Mesendoderm (in vitro differentiated cells): ENCODE data around the gene PHKG2.

Experiments
- DNase-seq: peaks from one replicate; pipeline ENCODE4 v3.0.0; 2013
- H2AK5ac ChIP-seq: 2 replicates; pipeline ENCODE4 v1.6.1; 2013; ENCODE audit warnings: low read length, inconsistent platforms
- H2BK120ac ChIP-seq: 2 replicates; pipeline ENCODE4 v1.6.1; 2013; ENCODE audit warnings: low read depth, mild to moderate bottlenecking, low read length, moderate library complexity, mixed read lengths
- H2BK15ac ChIP-seq: replicated peaks from 2 replicates; pipeline ENCODE4 v1.6.1; 2013; ENCODE audit warnings: low read depth, mild to moderate bottlenecking, moderate library complexity
- H2BK5ac ChIP-seq: 2 replicates; pipeline ENCODE4 v1.6.1; 2013; ENCODE audit warnings: low read length, inconsistent platforms
- H3K18ac ChIP-seq: 2 replicates; pipeline ENCODE4 v1.6.1; 2013; ENCODE audit warnings: mild to moderate bottlenecking, low read length, mixed read lengths
- H3K23ac ChIP-seq: one replicate; pipeline ENCODE4 v1.6.1; 2013; ENCODE audit warnings: low read length
- H3K27ac ChIP-seq: 2 replicates; pipeline ENCODE4 v1.5.1; 2013; ENCODE audit warnings: low read depth, mild to moderate bottlenecking, inconsistent platforms, low read length, moderate library complexity
- H3K27me3 ChIP-seq: 2 replicates; pipeline ENCODE4 v1.6.1; 2013; ENCODE audit warnings: low read length, control low read depth, mild to moderate bottlenecking, inconsistent platforms; ENCODE audit not compliant: insufficient read depth, poor library complexity
- H3K36me3 ChIP-seq: 2 replicates; pipeline ENCODE4 v1.6.1; 2013; ENCODE audit warnings: low read length, inconsistent platforms; ENCODE audit not compliant: control insufficient read depth, insufficient read depth
- H3K4ac ChIP-seq: one replicate; pipeline ENCODE4 v1.6.1; 2013; ENCODE audit warnings: low read depth, mild to moderate bottlenecking, low read length, moderate library complexity
- H3K4me1 ChIP-seq: 2 replicates; pipeline ENCODE4 v1.6.1; 2013; ENCODE audit warnings: low read depth, low read length, inconsistent platforms; ENCODE audit not compliant: control insufficient read depth
- H3K4me2 ChIP-seq: 2 replicates; pipeline ENCODE4 v1.6.1; 2013; ENCODE audit warnings: low read length
- H3K4me3 ChIP-seq: 2 replicates; pipeline ENCODE4 v1.5.1; 2013; ENCODE audit warnings: mild to moderate bottlenecking, low read length
- H3K56ac ChIP-seq: one replicate; pipeline ENCODE4 v1.6.1; 2013; ENCODE audit warnings: low read length
- H3K79me1 ChIP-seq: 2 replicates; pipeline ENCODE4 v1.6.1; 2013; ENCODE audit warnings: low read length, inconsistent platforms
- H3K79me2 ChIP-seq: 2 replicates; pipeline ENCODE4 v1.6.1; 2013; ENCODE audit warnings: mild to moderate bottlenecking, low read length; ENCODE audit not compliant: control insufficient read depth, insufficient read depth
- H3K9ac ChIP-seq: 2 replicates; pipeline ENCODE4 v1.6.1; 2013; ENCODE audit warnings: low read length, inconsistent platforms
- H4K5ac ChIP-seq: one replicate; pipeline ENCODE4 v1.6.1; 2013; ENCODE audit warnings: low read length
- H4K8ac ChIP-seq: one replicate; pipeline ENCODE4 v1.6.1; 2013; ENCODE audit warnings: low read depth, mild to moderate bottlenecking, control low read depth, low read length, moderate library complexity
- WGBS: extraction: QIAGEN DNeasy Blood & Tissue Kit; methylation state at CpG from one replicate; pipeline ENCODE4 v1.1.7; 2013; ENCODE audit warnings: low lambda C conversion rate, missing lambda C conversion rate; ENCODE audit not compliant: insufficient coverage; ENCODE audit errors: extremely low coverage; 5-methylcytosine and 5-hydroxymethylcytosine counted together

Gene PHKG2

DNA sequence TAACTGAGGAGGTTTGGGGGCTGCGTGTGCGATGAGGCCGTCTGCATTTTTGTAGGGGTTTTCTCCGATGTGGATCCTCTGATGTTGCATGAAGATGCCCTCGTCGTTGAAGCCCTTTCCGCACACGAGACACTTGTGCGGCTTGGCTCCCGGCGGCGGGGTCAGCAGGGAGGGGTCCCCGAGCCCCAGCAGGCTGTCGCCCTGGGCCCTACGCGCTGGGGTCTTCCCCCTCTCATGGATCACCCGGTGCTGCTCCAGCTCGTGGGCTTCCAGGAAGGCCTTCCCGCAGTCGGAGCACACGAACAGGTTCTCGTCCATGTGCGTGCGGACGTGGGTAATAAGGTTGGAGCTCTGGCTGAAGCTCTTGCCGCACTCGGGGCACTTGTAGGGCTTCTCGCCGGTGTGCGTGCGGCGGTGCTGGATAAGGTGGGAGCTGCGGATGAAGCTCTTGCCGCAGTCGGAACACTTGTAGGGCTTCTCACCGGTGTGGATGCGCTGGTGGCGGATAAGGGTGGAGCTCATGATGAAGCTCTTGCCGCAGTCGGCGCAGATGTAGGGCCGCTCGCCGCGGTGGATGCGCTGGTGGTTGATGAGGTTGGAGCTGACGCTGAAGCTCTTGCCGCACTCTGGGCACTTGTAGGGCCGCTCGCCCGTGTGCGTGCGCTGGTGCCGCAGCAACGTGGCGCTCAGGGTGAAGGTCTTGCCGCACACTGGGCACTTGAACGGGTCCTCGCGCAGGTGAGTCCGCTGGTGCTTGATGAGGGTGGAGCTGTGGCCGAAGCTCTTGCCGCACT, 34.5 kb downstream of the PHKG2 start:
- no peak overlapping the region for H3K9ac ChIP-seq
- H2BK15ac ChIP-seq, result no peak overlapping the region
- no peak overlapping the region for H2AK5ac ChIP-seq
- H3K23ac ChIP-seq, result no peak overlapping the region
- H2BK5ac ChIP-seq, result no peak overlapping the region
- no peak for DNase-seq
- H3K4ac ChIP-seq, result no peak overlapping the region
- no peak overlapping the region for H4K5ac ChIP-seq
- H3K27ac ChIP-seq, result no peak overlapping the region
- peaks cover 9% of the 10 kb centered on the region for H3K79me1 ChIP-seq
- no peak overlapping the region for H4K8ac ChIP-seq
- H3K27me3 ChIP-seq, result no peaks in the 10 kb centered on the region
- no peak overlapping the region for H3K18ac ChIP-seq
- peaks cover 2% of the 10 kb centered on the region for H3K4me1 ChIP-seq
- WGBS, result no CpG with 5 or more reads among the region's 63 CpGs
- H3K79me2 ChIP-seq, result peaks cover 15% of the 10 kb centered on the region
- peaks cover 4% of the 10 kb centered on the region for H3K36me3 ChIP-seq
- no peak overlapping the region for H3K56ac ChIP-seq
- H3K4me3 ChIP-seq, result no peak overlapping the region
- no peak overlapping the region for H3K4me2 ChIP-seq
- H2BK120ac ChIP-seq, result no peak overlapping the region

DNA sequence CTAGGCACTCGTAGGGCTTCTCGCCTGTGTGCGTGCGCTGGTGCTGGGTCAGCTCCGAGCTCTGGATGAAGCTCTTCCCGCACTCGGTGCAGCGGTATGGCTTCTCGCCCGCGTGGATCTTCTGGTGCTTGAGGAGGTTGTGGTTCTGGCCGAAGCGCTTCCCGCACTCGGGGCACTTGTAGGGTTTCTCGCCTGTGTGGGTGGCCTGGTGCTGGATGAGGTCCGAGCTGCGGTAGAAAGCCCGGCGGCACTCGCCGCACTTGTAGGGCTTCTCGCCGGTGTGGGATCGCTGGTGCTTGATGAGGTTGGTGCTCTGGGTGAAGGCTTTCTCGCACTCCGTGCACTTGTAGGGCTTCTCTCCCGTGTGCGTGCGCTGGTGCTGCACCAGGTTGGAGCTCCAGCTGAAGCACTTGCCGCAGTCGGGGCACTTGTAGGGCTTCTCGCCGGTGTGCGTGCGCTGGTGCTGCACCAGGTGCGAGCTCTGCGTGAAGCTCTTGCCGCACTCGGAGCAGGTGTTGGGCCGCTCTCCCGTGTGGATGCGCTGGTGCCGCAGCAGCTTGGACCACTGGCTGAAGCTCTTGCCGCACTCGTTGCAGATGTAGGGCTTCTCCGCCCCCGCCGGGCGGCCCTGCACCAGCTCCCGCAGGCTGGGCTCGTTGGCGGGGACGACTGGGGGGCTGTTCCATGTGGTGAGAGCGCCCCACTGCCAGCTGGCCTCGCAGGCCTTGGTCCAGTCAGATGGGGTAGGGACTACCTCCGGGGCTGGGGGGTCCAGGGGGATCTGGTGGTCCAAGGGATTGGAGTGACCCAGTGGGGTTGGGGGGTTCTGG, 35.3 kb downstream of the PHKG2 start:
- Histone ChIP-seq H3K36me3 (peaks cover 4% of the 10 kb centered on the region), H2BK5ac (no peak overlapping the region), H3K4me2 (no peak overlapping the region), H3K4me3 (no peak overlapping the region), H3K9ac (no peak overlapping the region), H2BK15ac (no peak overlapping the region), H3K56ac (no peak overlapping the region), H3K18ac (no peak overlapping the region), H3K4me1 (peaks cover 2% of the 10 kb centered on the region), H3K79me1 (peaks cover 9% of the 10 kb centered on the region), H4K5ac (no peak overlapping the region), H2AK5ac (no peak overlapping the region), H3K79me2 (peaks cover 15% of the 10 kb centered on the region), H3K23ac (no peak overlapping the region), H2BK120ac (no peak overlapping the region), H4K8ac (no peak overlapping the region), H3K27me3 (no peaks in the 10 kb centered on the region), H3K27ac (no peak overlapping the region), H3K4ac (no peak overlapping the region)
- no peak for DNase-seq
- no CpG with 5 or more reads among the region's 57 CpGs for WGBS

- Histone ChIP-seq H4K5ac (no peak overlapping the region), H2BK5ac (no peak overlapping the region), H3K4ac (no peak overlapping the region), H2AK5ac (no peak overlapping the region), H3K4me2 (no peak overlapping the region), H3K27ac (no peak overlapping the region), H3K36me3 (peaks cover 4% of the 10 kb centered on the region), H3K9ac (no peak overlapping the region), H3K79me1 (peaks cover 9% of the 10 kb centered on the region), H3K56ac (no peak overlapping the region), H2BK15ac (no peak overlapping the region), H3K27me3 (no peaks in the 10 kb centered on the region), H3K18ac (no peak overlapping the region), H2BK120ac (no peak overlapping the region), H3K4me1 (peaks cover 2% of the 10 kb centered on the region), H4K8ac (no peak overlapping the region), H3K23ac (no peak overlapping the region), H3K79me2 (peaks cover 15% of the 10 kb centered on the region), H3K4me3 (no peak overlapping the region)
- no peak for DNase-seq
- no CpG with 5 or more reads among the region's 18 CpGs for WGBS
Measured at GRCh38 chr16:30784215-30784614, 36.0 kb downstream of the PHKG2 start.

- DNase-seq, result no peak
- H3K27me3 ChIP-seq, result no peaks in the 10 kb centered on the region
- no peak overlapping the region for H2AK5ac ChIP-seq
- no CpG with 5 or more reads among the region's 7 CpGs for WGBS
- H3K4me1 ChIP-seq, result peaks cover 2% of the 10 kb centered on the region
- H3K36me3 ChIP-seq, result peaks cover 1% of the 10 kb centered on the region
- H3K56ac ChIP-seq, result peak overlapping the region; percentile 93
- peaks cover 15% of the 10 kb centered on the region for H3K79me2 ChIP-seq
- H3K18ac ChIP-seq, result no peak overlapping the region
- no peak overlapping the region for H2BK5ac ChIP-seq
- no peak overlapping the region for H3K4me3 ChIP-seq
- H4K8ac ChIP-seq, result no peak overlapping the region
- peak overlapping the region; percentile 94 for H3K4me2 ChIP-seq
- H3K27ac ChIP-seq, result no peak overlapping the region
- H3K9ac ChIP-seq, result peak overlapping the region; percentile 95
- no peak overlapping the region for H3K4ac ChIP-seq
- H2BK15ac ChIP-seq, result no peak overlapping the region
- no peak overlapping the region for H4K5ac ChIP-seq
- H3K23ac ChIP-seq, result no peak overlapping the region
- peaks cover 9% of the 10 kb centered on the region for H3K79me1 ChIP-seq
- H2BK120ac ChIP-seq, result no peak overlapping the region
Measured at GRCh38 chr16:30785126-30786106, 37.2 kb downstream of the PHKG2 start.

GRCh38 chr16:30786115-30786935, 38.1 kb downstream of the PHKG2 start:
- Histone ChIP-seq H4K8ac (peak overlapping the region; percentile 99), H2BK15ac (no peak overlapping the region), H3K36me3 (peaks cover 1% of the 10 kb centered on the region), H3K4me3 (peak overlapping the region; percentile 81), H3K27ac (peak overlapping the region; percentile 86), H3K4me2 (peak overlapping the region; percentile 94), H3K4me1 (peaks cover 2% of the 10 kb centered on the region), H3K56ac (peak overlapping the region; percentile 93), H3K23ac (peak overlapping the region; percentile 89), H3K79me1 (peaks cover 9% of the 10 kb centered on the region), H3K27me3 (no peaks in the 10 kb centered on the region), H2BK120ac (peak overlapping the region; percentile 78), H3K9ac (peak overlapping the region; percentile 95), H3K18ac (peak overlapping the region; percentile 99), H2AK5ac (no peak overlapping the region), H3K4ac (peak overlapping the region; percentile 100), H4K5ac (no peak overlapping the region), H2BK5ac (no peak overlapping the region), H3K79me2 (peaks cover 15% of the 10 kb centered on the region)
- peak; percentile 79 for DNase-seq
- no CpG with 5 or more reads among the region's 57 CpGs for WGBS
